BE2C (cell line): ENCODE data around the gene PPP1CA.

Source experiments
- DNase-seq: peaks from one replicate; pipeline ENCODE4 v3.0.0-alpha.2; 2020
- H3K27me3 ChIP-seq: fragments of 250-450 bp; sonication (Bioruptor Pico); 2 replicates; pipeline ENCODE4 v1.5.1; 2020; ENCODE audit warnings: mild to moderate bottlenecking
- H3K36me3 ChIP-seq: fragments of 250-450 bp; sonication (Bioruptor Pico); 2 replicates; pipeline ENCODE4 v1.5.1; 2020; ENCODE audit warnings: mild to moderate bottlenecking
- H3K4me1 ChIP-seq: fragments of 250-450 bp; sonication (Bioruptor Pico); 2 replicates; pipeline ENCODE4 v1.5.1; 2020
- H3K4me3 ChIP-seq: 2 replicates; pipeline ENCODE4 v1.5.1; 2011; ENCODE audit warnings: low read depth, low read length
- H3K9me3 ChIP-seq: fragments of 250-450 bp; sonication (Bioruptor Pico); 2 replicates; pipeline ENCODE4 v1.5.1; 2020
- TF ChIP-seq, protein P1 (sequence below): IDR thresholded peaks from 2 replicates; pipeline ENCODE4 v1.5.1; 2012; ENCODE audit warnings: mild to moderate bottlenecking, low read depth, low read length

The PPP1CA gene

DNA sequence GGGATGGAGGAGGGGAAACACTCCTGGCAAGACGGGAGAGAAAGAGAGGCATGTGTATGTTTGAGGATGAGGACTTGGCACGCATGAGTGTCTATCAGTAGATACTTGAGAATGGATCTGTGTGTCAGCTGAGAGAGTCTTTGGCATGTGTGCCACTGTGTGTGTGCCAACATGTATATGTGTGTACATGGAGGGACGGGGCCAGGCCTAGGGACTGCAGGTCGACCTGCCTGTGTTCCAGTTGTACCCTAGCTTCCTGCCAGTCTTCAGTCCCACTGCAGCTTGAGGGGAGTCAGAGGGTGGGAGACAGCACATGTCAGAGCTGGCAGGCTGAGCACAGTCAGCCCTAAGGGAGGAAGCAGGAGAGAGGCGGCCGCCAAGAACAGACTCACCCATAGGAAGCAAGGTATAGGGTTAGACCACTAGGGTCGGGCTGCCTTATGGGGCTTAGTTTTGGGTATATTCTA is 33.9 kb downstream of the PPP1CA start:
- H3K27me3 ChIP-seq: peaks cover 8% of the 10 kb centered on the region
- no peak for DNase-seq
- TF ChIP-seq, protein P1, sequence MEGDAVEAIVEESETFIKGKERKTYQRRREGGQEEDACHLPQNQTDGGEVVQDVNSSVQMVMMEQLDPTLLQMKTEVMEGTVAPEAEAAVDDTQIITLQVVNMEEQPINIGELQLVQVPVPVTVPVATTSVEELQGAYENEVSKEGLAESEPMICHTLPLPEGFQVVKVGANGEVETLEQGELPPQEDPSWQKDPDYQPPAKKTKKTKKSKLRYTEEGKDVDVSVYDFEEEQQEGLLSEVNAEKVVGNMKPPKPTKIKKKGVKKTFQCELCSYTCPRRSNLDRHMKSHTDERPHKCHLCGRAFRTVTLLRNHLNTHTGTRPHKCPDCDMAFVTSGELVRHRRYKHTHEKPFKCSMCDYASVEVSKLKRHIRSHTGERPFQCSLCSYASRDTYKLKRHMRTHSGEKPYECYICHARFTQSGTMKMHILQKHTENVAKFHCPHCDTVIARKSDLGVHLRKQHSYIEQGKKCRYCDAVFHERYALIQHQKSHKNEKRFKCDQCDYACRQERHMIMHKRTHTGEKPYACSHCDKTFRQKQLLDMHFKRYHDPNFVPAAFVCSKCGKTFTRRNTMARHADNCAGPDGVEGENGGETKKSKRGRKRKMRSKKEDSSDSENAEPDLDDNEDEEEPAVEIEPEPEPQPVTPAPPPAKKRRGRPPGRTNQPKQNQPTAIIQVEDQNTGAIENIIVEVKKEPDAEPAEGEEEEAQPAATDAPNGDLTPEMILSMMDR: no peak
- no peaks in the 10 kb centered on the region for H3K9me3 ChIP-seq
- H3K4me1 ChIP-seq: peaks cover 3% of the 10 kb centered on the region; the same call in 1 of the 2 replicates
- H3K4me3 ChIP-seq: no peak overlapping the region
- no peaks in the 10 kb centered on the region for H3K36me3 ChIP-seq

DNA sequence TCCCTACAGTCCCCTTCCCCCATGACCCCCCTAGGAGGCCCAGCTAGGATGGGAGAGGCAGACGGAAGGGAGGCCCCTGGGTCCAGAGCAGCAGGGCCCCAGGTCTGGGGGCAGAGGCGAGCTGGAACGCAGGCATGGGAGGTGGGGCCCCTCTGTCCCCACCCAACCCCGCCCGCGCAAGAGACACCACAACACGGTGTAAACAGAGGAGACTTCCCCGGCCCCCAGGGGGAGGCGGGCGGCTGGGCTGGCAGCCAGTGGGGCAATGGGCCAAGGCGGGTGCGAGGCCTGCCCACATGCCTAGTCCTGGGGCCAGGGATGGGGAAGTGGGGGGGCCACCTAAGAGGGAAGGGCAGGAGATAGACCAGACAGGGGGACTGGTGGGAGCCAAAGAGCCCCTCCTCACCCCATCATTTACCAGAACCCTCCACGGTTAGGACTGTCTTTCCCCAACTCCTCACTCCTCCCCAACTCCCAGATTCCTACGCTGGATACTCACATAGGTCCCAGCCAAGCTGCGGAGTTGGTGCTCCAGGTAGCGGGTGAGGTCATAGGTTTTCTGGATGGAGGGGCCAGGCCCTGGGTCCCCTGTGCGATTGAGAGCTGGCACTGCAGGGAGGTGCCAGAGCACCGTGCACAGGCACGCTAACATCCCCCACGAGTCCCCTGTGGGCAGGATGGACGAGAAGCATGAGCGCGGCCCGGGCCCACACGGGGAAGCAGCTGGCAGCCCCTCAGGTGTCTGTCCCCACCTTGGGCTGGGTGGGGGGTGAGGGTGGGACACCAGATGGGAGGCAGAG is 34.5 kb downstream of the PPP1CA start:
- no peak for DNase-seq
- Histone ChIP-seq H3K9me3 (no peaks in the 10 kb centered on the region), H3K4me1 (peaks cover 3% of the 10 kb centered on the region; the same call in 1 of the 2 replicates), H3K36me3 (no peaks in the 10 kb centered on the region), H3K27me3 (peaks cover 5% of the 10 kb centered on the region), H3K4me3 (no peak overlapping the region)
- TF ChIP-seq, protein P1: no peak

DNA sequence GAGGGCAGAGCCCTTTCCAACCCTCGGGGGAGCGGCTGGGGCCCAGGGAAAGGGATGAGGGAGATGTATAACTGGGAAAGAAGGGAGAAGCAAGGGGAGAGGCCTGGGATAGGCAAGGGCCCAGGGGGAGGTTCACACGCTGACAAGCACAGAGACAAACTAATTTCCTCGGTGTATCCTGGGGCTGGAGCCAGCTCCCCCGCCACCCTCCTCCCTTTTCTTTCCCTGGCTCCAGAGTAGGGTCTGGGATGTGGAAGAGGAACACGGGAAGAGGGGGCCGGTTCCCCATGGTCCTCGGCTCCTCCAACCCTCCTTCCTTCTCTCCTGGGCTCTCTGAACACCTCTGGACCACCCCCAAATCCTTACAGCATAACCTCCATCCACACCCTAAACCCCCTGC is 35.1 kb downstream of the PPP1CA start:
- no peaks in the 10 kb centered on the region for H3K9me3 ChIP-seq
- peaks cover 3% of the 10 kb centered on the region; the same call in 1 of the 2 replicates for H3K4me1 ChIP-seq
- H3K36me3 ChIP-seq: no peaks in the 10 kb centered on the region
- TF ChIP-seq, protein P1: no peak
- no peak overlapping the region for H3K4me3 ChIP-seq
- H3K27me3 ChIP-seq: no peaks in the 10 kb centered on the region
- no peak for DNase-seq

DNA sequence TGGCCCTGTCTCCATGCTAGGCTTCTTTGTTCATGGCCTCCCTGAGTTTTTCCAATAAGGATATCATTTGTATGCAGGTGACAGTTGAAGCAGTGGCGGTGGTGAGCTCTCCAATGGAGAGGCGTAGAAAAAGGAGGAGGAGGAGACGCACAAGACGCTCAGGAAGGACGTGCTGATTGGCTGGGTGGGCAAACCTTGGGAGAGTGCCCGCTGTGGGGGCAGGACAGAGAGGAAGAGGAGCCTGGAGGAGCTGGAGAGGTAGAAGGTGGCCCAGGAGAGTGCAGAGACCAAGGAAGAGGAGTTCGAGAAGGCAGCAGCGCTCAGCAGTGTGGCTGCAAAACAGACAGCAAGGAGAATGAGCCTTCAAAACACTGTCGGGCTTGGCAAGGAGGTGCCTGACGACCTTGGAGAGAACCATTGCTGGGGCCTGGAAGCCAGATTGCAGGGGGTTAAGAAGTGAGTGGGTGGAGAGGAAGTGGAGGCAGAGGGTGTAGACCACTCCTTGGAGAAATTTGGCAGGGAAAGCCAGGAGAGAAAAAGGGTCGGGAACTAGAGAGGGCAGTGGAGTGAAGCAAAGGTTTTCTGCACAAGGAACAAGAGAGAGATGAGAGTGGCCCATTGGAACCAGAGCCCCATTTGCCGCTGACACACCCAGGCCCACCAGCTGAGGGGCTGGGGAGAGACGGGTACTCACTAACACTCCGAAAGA is 35.8 kb downstream of the PPP1CA start:
- Histone ChIP-seq H3K4me3 (no peak overlapping the region), H3K9me3 (no peaks in the 10 kb centered on the region), H3K36me3 (no peaks in the 10 kb centered on the region), H3K27me3 (no peaks in the 10 kb centered on the region), H3K4me1 (peaks cover 3% of the 10 kb centered on the region; the same call in 1 of the 2 replicates)
- DNase-seq: no peak
- TF ChIP-seq, protein P1: no peak

DNA sequence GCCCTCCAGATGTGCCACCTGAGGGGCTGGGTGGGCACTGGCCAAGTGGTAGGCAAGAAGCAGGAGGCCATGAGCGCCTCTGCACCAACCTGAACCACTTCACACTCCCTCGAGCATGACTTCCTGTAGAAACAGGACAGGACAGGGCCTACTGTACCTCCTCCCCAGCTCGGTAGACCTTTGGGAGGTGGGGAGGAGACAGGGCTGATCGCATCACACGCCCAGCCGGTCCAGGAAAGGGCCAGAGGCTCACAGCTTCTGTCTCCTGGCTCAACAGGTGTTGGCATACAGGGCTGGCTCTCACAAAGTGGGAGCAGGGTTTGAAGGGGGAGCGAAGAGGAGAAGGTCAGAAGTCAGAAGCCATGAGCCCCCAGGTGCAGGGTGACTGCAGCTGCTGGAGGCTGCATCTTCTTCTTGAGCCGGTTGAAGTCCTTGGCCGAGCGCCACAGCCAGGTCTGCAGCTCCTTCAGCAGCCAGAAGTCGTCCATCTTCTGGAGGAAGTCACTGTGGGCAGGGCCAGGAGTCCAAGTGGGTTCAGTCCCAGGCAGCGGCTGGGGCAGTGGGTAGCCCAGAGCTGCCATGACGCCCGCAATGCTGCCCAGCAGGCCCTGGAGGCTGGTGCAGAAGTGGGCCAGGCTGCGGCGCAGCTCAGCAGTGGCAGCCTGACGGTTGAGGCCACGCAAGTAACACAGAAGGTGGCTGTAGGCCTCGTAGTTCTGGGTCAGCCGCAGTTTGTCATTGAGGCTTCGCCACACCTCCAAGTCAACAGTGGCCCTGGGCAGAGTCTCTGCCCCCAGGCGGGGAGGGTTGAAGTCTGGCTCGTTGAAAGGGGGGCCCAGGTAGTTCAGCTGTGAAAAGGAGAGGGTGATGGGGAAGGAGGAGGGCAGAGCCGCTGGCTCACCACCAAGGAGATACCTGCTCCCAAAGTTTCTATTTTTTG is 36.6 kb downstream of the PPP1CA start:
- H3K27me3 ChIP-seq: no peaks in the 10 kb centered on the region
- TF ChIP-seq, protein P1: no peak
- H3K4me3 ChIP-seq: no peak overlapping the region
- no peaks in the 10 kb centered on the region for H3K36me3 ChIP-seq
- no peaks in the 10 kb centered on the region for H3K9me3 ChIP-seq
- peaks cover 3% of the 10 kb centered on the region; the same call in 1 of the 2 replicates for H3K4me1 ChIP-seq
- DNase-seq: no peak
